Retinal pigment epithelial cell (primary cell): ENCODE results near the gene MAFB.

ENCODE experiments used
- DNase-seq: peaks from one replicate; pipeline ENCODE4 v3.0.0-alpha.2; 2010; ENCODE audit warnings: low read depth
- H3K4me3 ChIP-seq: 2 replicates; pipeline ENCODE4 v1.5.1; 2011; ENCODE audit warnings: mild to moderate bottlenecking, low read length, control low read depth, moderate library complexity
- TF ChIP-seq, protein P1 (sequence below): conservative IDR thresholded peaks from 2 replicates; pipeline ENCODE4 v1.5.1; 2011; ENCODE audit warnings: low read depth, low read length, control low read depth, inconsistent platforms

Gene MAFB

DNA sequence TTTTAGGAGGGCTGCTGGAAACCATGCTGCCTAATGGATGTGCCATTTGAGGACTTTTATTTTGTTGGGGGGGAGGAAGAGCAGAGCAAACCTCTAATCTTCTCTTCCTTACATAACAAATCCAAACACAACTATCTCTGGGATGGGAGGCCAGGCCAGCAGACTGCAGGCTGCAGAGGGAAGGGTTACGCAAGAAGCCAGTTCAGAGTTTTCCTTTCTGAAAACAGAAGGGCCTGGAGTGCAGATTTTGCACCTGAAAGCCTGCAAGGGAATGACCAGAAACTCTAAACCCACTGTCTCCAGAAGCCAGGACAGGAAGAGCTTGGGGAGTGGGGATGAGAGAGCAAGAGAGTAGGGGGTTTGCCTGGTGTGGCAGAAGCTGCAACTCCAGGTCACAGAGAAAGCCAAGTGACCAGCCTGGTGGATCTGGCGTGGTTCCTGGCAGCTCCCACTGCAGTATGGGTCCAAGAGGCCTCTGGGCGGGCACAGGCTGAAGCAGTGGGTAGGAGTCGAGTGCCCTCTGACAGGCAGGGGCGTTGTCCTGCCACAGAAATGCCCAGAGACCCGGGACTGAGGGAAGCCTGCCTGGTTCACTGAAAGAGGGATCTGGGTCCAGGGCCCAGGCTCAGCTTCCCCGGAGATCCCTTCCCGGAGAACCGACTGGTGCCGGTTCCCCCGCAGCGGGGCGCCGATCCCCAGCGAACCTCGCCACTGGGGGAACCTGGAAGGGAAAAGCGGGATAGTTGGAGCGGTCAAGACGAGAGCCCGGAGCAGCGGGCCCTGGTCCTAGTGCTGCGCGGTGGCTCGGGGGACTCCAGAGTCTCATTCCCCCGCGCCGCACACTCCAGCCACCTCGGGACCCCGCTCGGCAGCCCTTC is 6.7 kb downstream of the MAFB start:
- no peak for DNase-seq
- TF ChIP-seq, protein P1, sequence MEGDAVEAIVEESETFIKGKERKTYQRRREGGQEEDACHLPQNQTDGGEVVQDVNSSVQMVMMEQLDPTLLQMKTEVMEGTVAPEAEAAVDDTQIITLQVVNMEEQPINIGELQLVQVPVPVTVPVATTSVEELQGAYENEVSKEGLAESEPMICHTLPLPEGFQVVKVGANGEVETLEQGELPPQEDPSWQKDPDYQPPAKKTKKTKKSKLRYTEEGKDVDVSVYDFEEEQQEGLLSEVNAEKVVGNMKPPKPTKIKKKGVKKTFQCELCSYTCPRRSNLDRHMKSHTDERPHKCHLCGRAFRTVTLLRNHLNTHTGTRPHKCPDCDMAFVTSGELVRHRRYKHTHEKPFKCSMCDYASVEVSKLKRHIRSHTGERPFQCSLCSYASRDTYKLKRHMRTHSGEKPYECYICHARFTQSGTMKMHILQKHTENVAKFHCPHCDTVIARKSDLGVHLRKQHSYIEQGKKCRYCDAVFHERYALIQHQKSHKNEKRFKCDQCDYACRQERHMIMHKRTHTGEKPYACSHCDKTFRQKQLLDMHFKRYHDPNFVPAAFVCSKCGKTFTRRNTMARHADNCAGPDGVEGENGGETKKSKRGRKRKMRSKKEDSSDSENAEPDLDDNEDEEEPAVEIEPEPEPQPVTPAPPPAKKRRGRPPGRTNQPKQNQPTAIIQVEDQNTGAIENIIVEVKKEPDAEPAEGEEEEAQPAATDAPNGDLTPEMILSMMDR = no peak
- H3K4me3 ChIP-seq = no peak overlapping the region

DNA sequence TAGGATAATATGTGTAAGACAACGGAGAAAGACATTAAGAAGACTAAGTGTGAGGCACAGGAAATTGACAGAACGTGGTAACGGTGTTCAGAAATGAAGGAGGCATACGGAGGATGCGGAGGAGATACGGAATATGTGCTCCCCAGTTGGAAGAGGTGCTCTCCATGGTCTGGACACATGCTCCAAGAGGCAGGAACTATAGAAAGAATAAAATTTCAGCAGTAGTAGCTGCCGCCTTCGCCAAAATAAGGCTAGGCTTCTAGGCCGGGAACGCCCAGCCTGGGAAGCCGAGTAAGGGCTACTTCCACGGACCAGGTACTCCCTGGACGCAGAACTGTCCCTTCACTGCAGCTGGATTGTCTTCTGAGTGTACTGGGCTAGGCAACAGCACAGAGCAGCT is 7.4 kb downstream of the MAFB start:
- H3K4me3 ChIP-seq = no peak overlapping the region
- DNase-seq = no peak
- TF ChIP-seq, protein P1 = no peak

DNA sequence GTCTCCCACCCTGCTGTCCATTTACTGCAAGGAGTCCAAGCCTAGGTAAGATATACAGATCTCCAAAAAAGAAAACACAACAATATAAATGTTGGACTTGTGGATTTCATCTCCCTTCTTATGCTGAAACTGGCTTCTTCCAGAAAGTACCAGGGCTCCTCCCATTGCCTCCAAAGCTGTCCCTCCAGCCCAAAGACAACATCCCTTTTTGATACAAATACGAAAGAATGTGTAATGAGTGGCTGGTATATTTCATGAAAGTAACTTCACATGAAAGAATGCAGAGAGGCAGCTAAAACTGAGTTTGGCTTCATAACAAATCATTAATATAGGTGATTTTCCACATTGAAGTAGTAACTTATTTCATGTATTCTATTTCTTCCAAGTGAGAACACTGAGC is 7.9 kb downstream of the MAFB start:
- TF ChIP-seq, protein P1 = no peak
- H3K4me3 ChIP-seq = no peak overlapping the region
- no peak for DNase-seq

DNA sequence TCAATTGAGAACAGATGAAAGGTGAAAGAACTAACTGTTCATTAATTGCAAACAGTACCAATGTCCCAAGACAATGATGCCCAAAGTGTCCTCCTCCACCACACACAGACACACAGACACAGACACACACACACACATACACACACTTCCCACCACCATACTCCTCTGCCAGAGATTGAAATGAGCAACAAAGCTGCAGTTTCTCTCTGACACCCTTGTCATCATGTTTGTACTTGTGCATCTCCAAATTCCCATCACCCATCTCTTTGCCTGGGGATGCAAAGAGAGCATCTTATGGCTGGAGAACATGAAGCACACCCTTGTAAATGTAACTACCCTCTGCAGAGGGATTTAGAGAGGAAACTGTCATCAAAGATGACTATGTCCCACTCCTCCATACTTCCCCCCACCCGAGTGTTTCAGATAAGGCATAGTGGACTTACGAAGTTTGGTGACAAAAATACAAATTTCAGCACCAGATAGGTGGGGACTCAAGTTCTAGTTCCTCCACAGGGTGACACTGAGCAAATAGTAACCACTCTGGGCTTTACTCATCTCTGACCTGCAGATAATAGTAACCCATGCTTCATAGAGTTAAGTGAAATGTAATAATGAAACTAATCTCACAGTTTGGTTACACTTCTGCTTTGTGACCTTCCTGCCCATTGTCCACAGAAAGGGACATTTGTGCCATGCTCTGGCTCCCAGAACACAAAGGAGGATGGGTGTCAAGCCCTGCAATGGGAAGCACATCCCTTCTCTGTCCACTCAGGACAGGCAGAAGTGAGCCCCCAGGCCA is 8.7 kb downstream of the MAFB start:
- H3K4me3 ChIP-seq = no peak overlapping the region
- TF ChIP-seq, protein P1 = no peak
- DNase-seq = no peak

DNA sequence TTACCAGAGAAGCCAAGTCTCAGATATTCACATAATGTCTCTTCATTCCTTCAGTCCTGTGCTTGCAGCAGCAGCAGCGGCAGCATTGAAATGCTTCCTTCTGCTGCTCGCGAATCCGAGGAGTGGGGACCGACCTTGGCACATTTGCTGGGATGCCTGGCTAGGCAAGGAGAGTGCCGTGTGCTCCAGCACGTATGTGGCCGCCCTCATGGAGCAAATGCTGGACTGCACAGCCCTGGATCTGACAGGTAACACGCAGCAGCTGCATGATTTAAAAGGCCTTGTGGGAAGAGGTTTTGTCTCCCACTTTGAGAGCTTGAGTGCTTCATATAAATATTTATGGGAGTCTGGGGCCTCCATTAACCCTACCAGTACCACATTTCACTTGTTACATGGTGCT is 9.9 kb downstream of the MAFB start:
- TF ChIP-seq, protein P1 = no peak
- no peak for DNase-seq
- no peak overlapping the region for H3K4me3 ChIP-seq

DNA sequence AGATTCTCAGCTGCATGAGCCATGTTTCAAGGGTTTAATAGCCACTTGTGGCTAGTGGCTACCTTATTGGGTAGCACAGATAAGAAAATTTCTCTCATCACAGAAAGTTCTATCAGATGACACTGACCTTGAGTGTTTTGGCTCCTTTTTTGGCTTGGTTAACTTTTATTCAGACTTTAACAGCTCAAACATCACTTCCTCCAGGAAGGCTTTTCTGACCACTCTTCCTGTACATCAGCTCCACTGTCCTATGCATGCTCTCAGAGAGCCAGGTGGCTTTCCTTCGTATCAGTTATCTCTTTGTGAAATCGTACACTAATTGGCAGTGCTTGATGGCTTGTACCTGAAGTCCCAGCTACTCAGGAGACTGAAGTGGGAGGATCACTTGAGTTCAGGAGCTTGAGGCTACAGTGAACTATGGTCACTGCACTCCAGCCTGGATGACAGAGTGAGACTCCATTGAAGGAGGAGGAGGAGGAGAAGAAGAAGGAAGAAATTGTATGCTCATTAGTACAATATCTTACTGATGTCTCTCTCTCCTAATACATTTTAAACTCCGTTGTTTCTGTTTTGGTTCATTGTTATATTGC is 10.7 kb downstream of the MAFB start:
- no peak overlapping the region for H3K4me3 ChIP-seq
- TF ChIP-seq, protein P1 = no peak
- no peak for DNase-seq
